HG02588 (cell line): ENCODE measurements around the gene SMIM1.

ENCODE experiments used
- ATAC-seq: cut with Tn5 transposase; IDR thresholded peaks from one replicate; pipeline ENCODE4 v1.9.1; 2021; ENCODE audit warnings: mild to moderate bottlenecking, moderate library complexity; ENCODE audit not compliant: unreplicated experiment

The SMIM1 gene

GRCh38 chr1:3775490-3776230, 3.1 kb downstream of the SMIM1 start:
- ATAC-seq = no peak

- ATAC-seq = no peak
Observed at GRCh38 chr1:3776231-3776961, 3.8 kb downstream of the SMIM1 start.

- ATAC-seq = no peak
Observed at GRCh38 chr1:3777078-3777547, 4.6 kb downstream of the SMIM1 start.

- ATAC-seq = no peak
Observed at GRCh38 chr1:3777647-3778589, 5.4 kb downstream of the SMIM1 start.

- no peak for ATAC-seq
Observed at GRCh38 chr1:3778590-3779264, 6.2 kb downstream of the SMIM1 start.

GRCh38 chr1:3779265-3779911, 6.8 kb downstream of the SMIM1 start:
- no peak for ATAC-seq

- no peak for ATAC-seq
Observed at GRCh38 chr1:3779912-3780416, 7.4 kb downstream of the SMIM1 start.

- no peak for ATAC-seq
Observed at GRCh38 chr1:3780901-3781300, 8.4 kb downstream of the SMIM1 start.

- ATAC-seq = no peak
Observed at GRCh38 chr1:3783651-3784474, 11.3 kb downstream of the SMIM1 start.

GRCh38 chr1:3785045-3785444, 12.5 kb downstream of the SMIM1 start:
- no peak for ATAC-seq

GRCh38 chr1:3785456-3786157, 13.1 kb downstream of the SMIM1 start:
- ATAC-seq = no peak

GRCh38 chr1:3786468-3787348, 14.2 kb downstream of the SMIM1 start:
- ATAC-seq = no peak

GRCh38 chr1:3787349-3787715, 14.8 kb downstream of the SMIM1 start:
- no peak for ATAC-seq

- no peak for ATAC-seq
Observed at GRCh38 chr1:3787745-3788605, 15.4 kb downstream of the SMIM1 start.

- no peak for ATAC-seq
Observed at GRCh38 chr1:3788756-3789420, 16.3 kb downstream of the SMIM1 start.
